GM23248 (cell line): ENCODE measurements around the gene GGCX.
"Not testable (repeated sequence)": the region's sequence is repeated elsewhere in the genome, so short reads cannot be mapped to it uniquely, and the experiment has no call there.

Experiments used
- EZH2 ChIP-seq: fragments of 200-600 bp; sonication (generic); IDR thresholded peaks from 2 replicates; pipeline ENCODE4 v1.6.1; 2018; ENCODE audit warnings: antibody characterized with exemption, mild to moderate bottlenecking; ENCODE audit not compliant: insufficient read depth, poor library complexity, severe bottlenecking
- EZH2phosphoT487 ChIP-seq: fragments of 200-600 bp; sonication (generic); IDR thresholded peaks from 2 replicates; pipeline ENCODE4 v1.6.1; 2018; ENCODE audit warnings: antibody characterized with exemption, moderate library complexity, mild to moderate bottlenecking, low read depth; ENCODE audit not compliant: insufficient read depth

- TF ChIP-seq EZH2, EZH2phosphoT487: not testable (repeated sequence)
Observed at GRCh38 chr2:85604133-85604444, 42.8 kb upstream of the GGCX start.
